ENCODE measurements around the gene NTN1.
"Not testable (repeated sequence)": the region's sequence is repeated elsewhere in the genome, so short reads cannot be mapped to it uniquely, and the experiment has no call there.

NTN1 gene

GRCh38 chr17:9121186-9121820 is 100.0 kb downstream of the NTN1 start:
- no peak for DNase-seq (ENCODE audit: low read depth, low spot score)

GRCh38 chr17:9123594-9124553 is 102.6 kb downstream of the NTN1 start:
- DNase-seq (ENCODE audit: low read depth, low spot score): no peak

GRCh38 chr17:9124554-9124935 is 103.2 kb downstream of the NTN1 start:
- DNase-seq (ENCODE audit: low read depth, low spot score): no peak

GRCh38 chr17:9125722-9126121 is 104.4 kb downstream of the NTN1 start:
- DNase-seq (ENCODE audit: low read depth, low spot score): no peak

- DNase-seq (ENCODE audit: low read depth, low spot score): no peak
These were observed 106.0 kb downstream of the NTN1 start for GRCh38 chr17:9127340-9127739.

GRCh38 chr17:9131371-9131770 is 110.1 kb downstream of the NTN1 start:
- DNase-seq (ENCODE audit: low read depth, low spot score): no peak

- no peak for DNase-seq (ENCODE audit: low read depth, low spot score)
These were observed 111.0 kb downstream of the NTN1 start for GRCh38 chr17:9132291-9132690.

- DNase-seq (ENCODE audit: low read depth, low spot score): no peak
These were observed 111.8 kb downstream of the NTN1 start for GRCh38 chr17:9132944-9133610.

GRCh38 chr17:9138161-9138717 is 116.9 kb downstream of the NTN1 start:
- DNase-seq (ENCODE audit: low read depth, low spot score): no peak

- no peak for DNase-seq (ENCODE audit: low read depth, low spot score)
These were observed 118.4 kb downstream of the NTN1 start for GRCh38 chr17:9139695-9140094.

- no peak for DNase-seq (ENCODE audit: low read depth, low spot score)
These were observed 119.5 kb downstream of the NTN1 start for GRCh38 chr17:9140550-9141424.

GRCh38 chr17:9141425-9141753 is 120.1 kb downstream of the NTN1 start:
- DNase-seq (ENCODE audit: low read depth, low spot score): no peak

GRCh38 chr17:9142772-9143494 is 121.6 kb downstream of the NTN1 start:
- DNase-seq (ENCODE audit: low read depth, low spot score): no peak

GRCh38 chr17:9144502-9145249 is 123.4 kb downstream of the NTN1 start:
- no peak for DNase-seq (ENCODE audit: low read depth, low spot score)

- DNase-seq (ENCODE audit: low read depth, low spot score): no peak
These were observed 124.8 kb downstream of the NTN1 start for GRCh38 chr17:9146064-9146463.

GRCh38 chr17:9148905-9149525 is 127.7 kb downstream of the NTN1 start:
- DNase-seq (ENCODE audit: low read depth, low spot score): no peak

- DNase-seq (ENCODE audit: low read depth, low spot score): no peak
These were observed 129.3 kb downstream of the NTN1 start for GRCh38 chr17:9150446-9151090.

GRCh38 chr17:9151091-9151490 is 129.8 kb downstream of the NTN1 start:
- no peak for DNase-seq (ENCODE audit: low read depth, low spot score)

GRCh38 chr17:9151740-9152139 is 130.4 kb downstream of the NTN1 start:
- not testable (repeated sequence) for DNase-seq (ENCODE audit: low read depth, low spot score)

Measured in brain pericyte (primary cell).